ENCODE measurements around the gene CHST9. TPM values are rescaled to one million over a fixed set of nuclear protein-coding genes. Genes with fewer than 3 reads are reported as not detected.

The CHST9 gene
- total and polyA plus RNA-seq, 4 donors: 0.42 to 6.4 (median 1.4) TPM

DNA sequence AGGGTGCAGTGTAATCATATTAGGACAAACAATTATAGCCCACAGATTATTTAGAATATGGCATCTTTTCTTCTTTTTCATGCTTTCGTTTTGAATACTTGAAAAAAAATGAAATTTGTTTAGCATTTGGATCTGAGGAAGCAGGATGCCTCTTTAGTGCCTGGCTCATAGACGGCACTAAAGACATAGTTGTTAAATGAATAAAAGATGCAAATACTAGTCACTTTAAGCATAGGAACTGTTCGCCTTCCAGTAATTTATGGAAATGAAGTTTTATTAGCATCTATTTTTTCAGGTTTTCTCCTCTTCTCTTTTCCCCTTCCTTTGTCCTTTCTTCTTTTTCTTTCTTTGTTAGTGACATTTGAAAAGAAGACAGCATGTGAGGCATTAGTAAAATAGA, 80.4 kb downstream of the CHST9 start:
- H3K36me3 ChIP-seq (ENCODE audit: control insufficient read depth in 4 of 4, insufficient read depth in 3 of 4, low read depth in 1 of 4, low read length in 3 of 4): no peaks in the 10 kb centered on the region
- H3K27ac ChIP-seq (ENCODE audit: low read depth in 1 of 2, low read length in 2 of 2): no peak overlapping the region
- no peaks in the 10 kb centered on the region for H3K9me3 ChIP-seq (ENCODE audit: control insufficient read depth in 4 of 4, low read length in 3 of 4)
- H3K4me3 ChIP-seq (ENCODE audit: low read depth in 1 of 3, low read length in 3 of 3): no peak overlapping the region
- TF ChIP-seq EGR1 (IDR thresholded peaks at IDR 0.05; ENCODE audit: low read depth in 2 of 2): no peak
- no peak for TF ChIP-seq CTCF (IDR thresholded peaks at IDR 0.05; ENCODE audit: low read depth, low read length, missing input control)
- no peak for TF ChIP-seq TAF1 (conservative IDR thresholded peaks at IDR 0.05)
- TF ChIP-seq YY1 (IDR thresholded peaks at IDR 0.05): no peak
- no peak for TF ChIP-seq FOXA2 (IDR thresholded peaks at IDR 0.05)
- TF ChIP-seq HNF4G (IDR thresholded peaks at IDR 0.05): no peak
- TF ChIP-seq MAX (IDR thresholded peaks at IDR 0.05): no peak
- no peak for TF ChIP-seq GABPA (IDR thresholded peaks at IDR 0.05 in 1 of 2, conservative IDR thresholded peaks at IDR 0.05 in 1 of 2)
- TF ChIP-seq HNF4A (conservative IDR thresholded peaks at IDR 0.05): no peak
- no peak for TF ChIP-seq NR2F2 (IDR thresholded peaks at IDR 0.05)
- no peak for TF ChIP-seq FOXA1 (IDR thresholded peaks at IDR 0.05)
- TF ChIP-seq ZBTB33 (IDR thresholded peaks at IDR 0.05): no peak
- TF ChIP-seq JUND (IDR thresholded peaks at IDR 0.05): no peak
- no peak for TF ChIP-seq SP1 (IDR thresholded peaks at IDR 0.05)
- no peak for TF ChIP-seq RXRA (IDR thresholded peaks at IDR 0.05)
- no peak for TF ChIP-seq RAD21 (IDR thresholded peaks at IDR 0.05)
- TF ChIP-seq ATF3 (IDR thresholded peaks at IDR 0.05): no peak
- TF ChIP-seq, protein P1, sequence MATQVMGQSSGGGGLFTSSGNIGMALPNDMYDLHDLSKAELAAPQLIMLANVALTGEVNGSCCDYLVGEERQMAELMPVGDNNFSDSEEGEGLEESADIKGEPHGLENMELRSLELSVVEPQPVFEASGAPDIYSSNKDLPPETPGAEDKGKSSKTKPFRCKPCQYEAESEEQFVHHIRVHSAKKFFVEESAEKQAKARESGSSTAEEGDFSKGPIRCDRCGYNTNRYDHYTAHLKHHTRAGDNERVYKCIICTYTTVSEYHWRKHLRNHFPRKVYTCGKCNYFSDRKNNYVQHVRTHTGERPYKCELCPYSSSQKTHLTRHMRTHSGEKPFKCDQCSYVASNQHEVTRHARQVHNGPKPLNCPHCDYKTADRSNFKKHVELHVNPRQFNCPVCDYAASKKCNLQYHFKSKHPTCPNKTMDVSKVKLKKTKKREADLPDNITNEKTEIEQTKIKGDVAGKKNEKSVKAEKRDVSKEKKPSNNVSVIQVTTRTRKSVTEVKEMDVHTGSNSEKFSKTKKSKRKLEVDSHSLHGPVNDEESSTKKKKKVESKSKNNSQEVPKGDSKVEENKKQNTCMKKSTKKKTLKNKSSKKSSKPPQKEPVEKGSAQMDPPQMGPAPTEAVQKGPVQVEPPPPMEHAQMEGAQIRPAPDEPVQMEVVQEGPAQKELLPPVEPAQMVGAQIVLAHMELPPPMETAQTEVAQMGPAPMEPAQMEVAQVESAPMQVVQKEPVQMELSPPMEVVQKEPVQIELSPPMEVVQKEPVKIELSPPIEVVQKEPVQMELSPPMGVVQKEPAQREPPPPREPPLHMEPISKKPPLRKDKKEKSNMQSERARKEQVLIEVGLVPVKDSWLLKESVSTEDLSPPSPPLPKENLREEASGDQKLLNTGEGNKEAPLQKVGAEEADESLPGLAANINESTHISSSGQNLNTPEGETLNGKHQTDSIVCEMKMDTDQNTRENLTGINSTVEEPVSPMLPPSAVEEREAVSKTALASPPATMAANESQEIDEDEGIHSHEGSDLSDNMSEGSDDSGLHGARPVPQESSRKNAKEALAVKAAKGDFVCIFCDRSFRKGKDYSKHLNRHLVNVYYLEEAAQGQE (IDR thresholded peaks at IDR 0.05): no peak
- no peak overlapping the region for H3K9ac ChIP-seq (ENCODE audit: low read depth in 1 of 2, low read length in 2 of 2)
- no peaks in the 10 kb centered on the region for H3K27me3 ChIP-seq (ENCODE audit: control insufficient read depth in 4 of 4, insufficient read depth in 4 of 4, low read length in 3 of 4)
- no peaks in the 10 kb centered on the region for H3K4me1 ChIP-seq (ENCODE audit: control insufficient read depth in 4 of 4, insufficient read depth in 4 of 4, low read length in 3 of 4)
- DNase-seq (ENCODE audit: low spot score): no peak
- WGBS: 80% methylated on average over 3 of the region's 3 CpGs

Data from liver (tissue), 9 donors.